GM12873 (cell line): ENCODE measurements around the gene PIWIL4.

Experiments used
- CTCF ChIP-seq: IDR thresholded peaks from 2 replicates; pipeline ENCODE4 v1.5.1; 2012; ENCODE audit warnings: low read depth, mild to moderate bottlenecking, moderate library complexity, low read length, control low read depth; ENCODE audit not compliant: insufficient read depth; ENCODE audit errors: missing control alignments

The PIWIL4 gene

GRCh38 chr11:94586978-94587377, 19.8 kb downstream of the PIWIL4 start:
- no peak for TF ChIP-seq CTCF

GRCh38 chr11:94588366-94588942, 21.3 kb downstream of the PIWIL4 start:
- TF ChIP-seq CTCF, result no peak

DNA sequence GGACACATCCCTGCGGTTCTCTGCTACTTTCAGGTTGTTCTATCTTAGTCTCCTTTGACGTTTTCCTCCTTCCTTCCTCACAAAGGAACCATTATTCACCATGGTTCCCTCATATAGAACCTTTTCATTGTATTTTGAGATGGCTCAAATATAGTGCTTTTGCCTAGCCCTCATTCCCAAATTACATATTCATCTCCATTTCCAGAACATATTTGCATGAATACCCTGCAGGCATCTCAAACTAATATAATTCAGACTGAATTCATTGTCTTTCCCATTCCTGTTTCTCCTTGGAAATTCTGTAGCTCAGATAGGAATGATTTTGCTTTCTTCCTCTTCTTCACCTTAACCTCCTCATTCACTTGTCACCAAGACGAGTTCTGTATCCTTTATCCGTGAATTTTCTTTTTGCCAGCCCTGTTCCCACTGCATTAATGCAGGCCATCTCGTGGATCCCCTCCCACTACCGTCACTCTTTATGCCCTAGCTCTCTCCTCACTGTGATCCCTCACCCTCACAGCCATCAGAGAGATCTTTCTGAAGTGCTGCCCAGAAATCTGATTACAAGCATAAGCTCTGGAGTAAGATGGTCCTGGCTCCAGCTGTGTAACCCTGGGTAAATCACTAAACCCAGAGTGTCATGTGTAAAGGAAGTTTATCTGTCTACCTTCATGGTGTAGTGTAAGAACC, 23.3 kb downstream of the PIWIL4 start:
- no peak for TF ChIP-seq CTCF

DNA sequence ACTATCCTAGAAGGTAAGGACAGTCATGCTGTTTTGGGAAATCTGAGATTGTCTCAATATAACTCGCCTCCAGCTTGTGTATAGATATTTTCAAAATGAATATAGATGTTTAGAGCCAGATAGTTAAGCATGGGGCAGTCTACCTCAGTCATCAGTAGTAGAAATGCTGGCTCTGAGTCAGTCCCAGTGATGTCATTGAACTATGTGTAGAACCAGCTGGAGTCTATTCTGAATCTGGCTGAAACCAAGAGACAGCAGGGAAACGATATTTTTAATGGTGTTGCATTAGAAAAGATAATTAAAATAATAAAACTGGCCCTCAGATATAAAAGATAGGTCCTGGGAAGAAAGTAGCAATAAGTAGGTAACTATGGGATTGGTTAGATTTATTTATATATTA, 25.9 kb downstream of the PIWIL4 start:
- TF ChIP-seq CTCF, result no peak

- TF ChIP-seq CTCF, result no peak
Observed at GRCh38 chr11:94595076-94595475, 27.9 kb downstream of the PIWIL4 start.

DNA sequence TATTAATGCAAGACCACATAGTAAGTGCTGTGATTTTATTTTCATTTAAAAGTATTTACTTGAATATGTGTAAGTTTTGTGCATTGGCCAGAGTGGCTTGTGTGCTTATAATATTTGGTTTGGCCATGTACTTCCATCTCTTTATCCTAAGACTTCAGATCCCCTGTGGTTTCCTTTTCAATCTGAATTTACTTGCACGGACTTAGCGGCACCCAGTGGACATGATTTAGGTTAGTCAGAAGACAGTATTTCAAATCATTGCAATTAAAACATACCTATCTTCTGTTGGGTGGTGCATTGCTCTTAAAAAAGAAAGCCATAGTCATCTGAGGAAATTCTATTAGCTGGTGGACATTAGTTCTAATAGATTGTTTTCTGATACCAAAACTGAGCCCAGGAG, 30.7 kb downstream of the PIWIL4 start:
- TF ChIP-seq CTCF, result no peak

- no peak for TF ChIP-seq CTCF
Observed at GRCh38 chr11:94599510-94599909, 32.3 kb downstream of the PIWIL4 start.
